Calu3 (cell line): ENCODE results near the gene KRT72. TPM values are rescaled to one million over a fixed set of nuclear protein-coding genes. Genes with fewer than 3 reads are reported as not detected.

Source experiments
- BruUV-seq: library from RNA; stranded (reverse); fragments of 400-500 nt; replicated peaks from 2 replicates; lab custom pipeline; 2021; lab: Mats Ljungman, UMichigan
- CTCF ChIA-PET: fragments of 300-600 bp; sonication (Branson Sonifier 250); formaldehyde crosslinking; loops from one replicate; lab custom pipeline; 2022; ENCODE audit warnings: antibody characterized with exemption; lab: Charles Lee
- DNase-seq: peaks from one replicate; pipeline ENCODE4 v3.0.0; 2022
- H3K27ac Mint-ChIP-seq: one replicate; pipeline ENCODE4 v1.8.0; 2022; ENCODE audit warnings: mixed read lengths; ENCODE audit not compliant: unreplicated experiment
- H3K27me3 Mint-ChIP-seq: one replicate; pipeline ENCODE4 v1.8.0; 2022; ENCODE audit warnings: mixed read lengths; ENCODE audit not compliant: unreplicated experiment
- H3K36me3 Mint-ChIP-seq: one replicate; pipeline ENCODE4 v1.8.0; 2022; ENCODE audit warnings: mild to moderate bottlenecking, moderate library complexity, mixed read lengths; ENCODE audit not compliant: insufficient read depth, unreplicated experiment
- H3K4me1 Mint-ChIP-seq: one replicate; pipeline ENCODE4 v1.8.0; 2022; ENCODE audit warnings: mild to moderate bottlenecking, low read depth, mixed read lengths; ENCODE audit not compliant: unreplicated experiment
- H3K4me3 Mint-ChIP-seq: one replicate; pipeline ENCODE4 v1.8.0; 2022; ENCODE audit warnings: mild to moderate bottlenecking, low read depth, moderate library complexity, mixed read lengths; ENCODE audit not compliant: unreplicated experiment
- H3K9me3 Mint-ChIP-seq: one replicate; pipeline ENCODE4 v1.8.0; 2022; ENCODE audit warnings: low read depth, mixed read lengths; ENCODE audit not compliant: unreplicated experiment
- intact Hi-C: fragments of 100-400 bp; cut with micrococcal nuclease; formaldehyde crosslinking; loops from one replicate; pipeline ENCODE4 v1.10.0; 2022; ENCODE audit not compliant: unreplicated experiment
- total RNA-seq: library from RNA; stranded (reverse); gene quantifications from 2 replicates; pipeline ENCODE4 v1.2.3, GENCODE V29; 2022
- TF ChIP-seq, protein P1 (sequence below): fragments of 200-600 bp; IDR thresholded peaks from one replicate; pipeline ENCODE4 v1.8.0; 2022; ENCODE audit warnings: antibody characterized with exemption; ENCODE audit not compliant: unreplicated experiment

Gene KRT72
- total RNA-seq, 1 experiment from 2014 or later = not detected

DNA sequence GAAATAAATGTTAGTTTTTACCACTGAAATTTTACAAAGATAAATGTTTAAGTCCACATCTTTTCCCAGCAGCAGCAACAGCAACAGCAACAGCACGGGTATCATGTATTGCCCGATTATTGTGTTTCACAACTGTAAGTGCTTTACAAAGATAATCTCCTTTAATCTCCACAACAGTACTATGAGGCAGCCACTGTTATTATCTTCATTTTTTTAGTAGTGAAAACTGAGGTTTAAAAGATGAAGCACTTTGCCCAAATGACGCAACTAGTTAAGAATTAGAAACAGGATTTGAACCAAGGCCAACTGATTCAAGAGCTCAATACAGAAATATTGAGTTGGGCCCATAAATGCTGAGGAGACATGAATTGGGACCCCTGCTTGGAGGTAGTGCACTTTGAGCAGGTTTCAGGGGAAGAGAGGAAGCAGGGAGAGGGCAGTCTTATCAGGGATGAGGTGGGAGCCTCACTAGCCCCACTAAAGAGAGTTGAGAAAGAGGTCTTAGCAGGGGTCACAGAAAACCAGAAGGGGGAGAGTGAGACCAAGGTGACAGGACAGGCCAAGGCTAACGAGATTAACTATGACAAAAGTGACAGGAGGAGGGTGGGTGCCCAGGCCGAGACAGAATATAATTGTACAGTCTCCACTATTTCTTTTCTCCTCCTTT lies 35.5 kb upstream of the KRT72 start:
- Mint-ChIP-seq H3K36me3 (no peaks in the 10 kb centered on the region), H3K4me1 (no peaks in the 10 kb centered on the region), H3K27me3 (peaks cover 68% of the 10 kb centered on the region), H3K4me3 (no peak overlapping the region), H3K27ac (no peak overlapping the region), H3K9me3 (no peaks in the 10 kb centered on the region)
- TF ChIP-seq, protein P1, sequence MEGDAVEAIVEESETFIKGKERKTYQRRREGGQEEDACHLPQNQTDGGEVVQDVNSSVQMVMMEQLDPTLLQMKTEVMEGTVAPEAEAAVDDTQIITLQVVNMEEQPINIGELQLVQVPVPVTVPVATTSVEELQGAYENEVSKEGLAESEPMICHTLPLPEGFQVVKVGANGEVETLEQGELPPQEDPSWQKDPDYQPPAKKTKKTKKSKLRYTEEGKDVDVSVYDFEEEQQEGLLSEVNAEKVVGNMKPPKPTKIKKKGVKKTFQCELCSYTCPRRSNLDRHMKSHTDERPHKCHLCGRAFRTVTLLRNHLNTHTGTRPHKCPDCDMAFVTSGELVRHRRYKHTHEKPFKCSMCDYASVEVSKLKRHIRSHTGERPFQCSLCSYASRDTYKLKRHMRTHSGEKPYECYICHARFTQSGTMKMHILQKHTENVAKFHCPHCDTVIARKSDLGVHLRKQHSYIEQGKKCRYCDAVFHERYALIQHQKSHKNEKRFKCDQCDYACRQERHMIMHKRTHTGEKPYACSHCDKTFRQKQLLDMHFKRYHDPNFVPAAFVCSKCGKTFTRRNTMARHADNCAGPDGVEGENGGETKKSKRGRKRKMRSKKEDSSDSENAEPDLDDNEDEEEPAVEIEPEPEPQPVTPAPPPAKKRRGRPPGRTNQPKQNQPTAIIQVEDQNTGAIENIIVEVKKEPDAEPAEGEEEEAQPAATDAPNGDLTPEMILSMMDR = no peak
- intact Hi-C loops = no loop called here
- no TSS peak for BruUV-seq
- CTCF ChIA-PET = interaction anchor here (0.6 kb wide), 1 partner anchor 10 kb away, joined by 4 read pairs; no protein-coding TSS in a partner anchor
- DNase-seq = no peak

DNA sequence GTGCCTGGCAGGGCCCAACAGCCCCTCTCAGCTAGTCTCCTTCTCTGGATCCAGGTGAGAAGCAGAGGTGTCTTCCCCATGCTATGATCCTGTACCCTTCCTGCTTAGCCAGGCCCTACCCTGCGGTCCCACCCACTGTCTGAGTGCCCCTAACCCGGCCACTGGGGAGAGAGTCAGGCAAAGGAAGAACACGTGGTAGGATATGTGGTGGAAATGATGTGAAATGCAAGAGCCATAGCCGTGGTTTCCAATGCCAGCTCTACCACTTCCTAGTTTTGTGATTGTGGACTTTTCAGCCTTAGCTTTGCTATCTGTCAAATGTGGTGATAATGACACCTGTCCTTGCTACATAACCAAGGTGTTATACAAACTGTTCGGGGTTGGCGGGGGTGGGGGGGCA lies 34.9 kb upstream of the KRT72 start:
- Mint-ChIP-seq H3K36me3 (no peaks in the 10 kb centered on the region), H3K9me3 (no peaks in the 10 kb centered on the region), H3K4me3 (no peak overlapping the region), H3K27me3 (peaks cover 68% of the 10 kb centered on the region), H3K27ac (no peak overlapping the region), H3K4me1 (no peaks in the 10 kb centered on the region)
- no peak for DNase-seq
- intact Hi-C loops = no loop called here
- TF ChIP-seq, protein P1 = no peak
- CTCF ChIA-PET = interaction anchor here (0.6 kb wide), 1 partner anchor 10 kb away, joined by 4 read pairs; no protein-coding TSS in a partner anchor
- BruUV-seq = no TSS peak

DNA sequence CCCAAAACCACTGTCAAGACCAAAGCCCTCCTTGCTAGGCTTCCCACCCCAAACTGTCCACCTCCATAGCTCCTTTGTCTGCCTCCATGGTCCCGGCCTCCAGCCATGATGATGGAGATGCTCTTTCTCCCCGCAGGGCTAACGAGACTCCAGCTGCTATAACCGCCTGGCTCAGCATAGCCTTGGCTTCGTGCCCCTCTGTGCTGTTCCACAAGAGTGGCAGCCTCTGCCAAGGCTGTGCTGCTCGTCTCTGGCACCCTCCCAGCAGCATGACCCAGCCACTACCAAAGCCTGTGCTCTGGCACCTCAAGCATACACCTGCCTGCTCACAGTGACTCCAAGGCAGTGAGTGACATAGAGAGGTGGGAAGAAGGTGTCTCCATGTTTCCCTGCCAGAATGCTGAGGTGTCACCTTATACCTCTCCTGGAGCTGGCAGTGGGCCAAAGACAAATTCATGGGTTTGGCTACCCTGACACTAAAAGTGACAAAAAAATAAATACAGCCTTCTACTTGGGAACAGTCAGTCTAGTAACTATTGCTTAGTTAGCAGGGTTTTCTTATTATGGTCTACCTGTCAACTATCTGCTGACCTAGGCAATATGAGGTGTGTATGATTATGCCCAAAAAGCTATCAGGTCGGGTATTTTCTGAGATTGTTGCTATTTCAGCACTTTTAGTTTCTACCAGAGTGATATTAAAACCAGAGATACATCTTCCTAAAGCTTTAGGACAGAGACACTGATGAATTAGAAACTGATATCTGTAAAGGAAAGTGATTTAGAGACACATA lies 33.2 kb upstream of the KRT72 start:
- DNase-seq = no peak
- Mint-ChIP-seq H3K36me3 (no peaks in the 10 kb centered on the region), H3K27me3 (peaks cover 68% of the 10 kb centered on the region), H3K9me3 (no peaks in the 10 kb centered on the region), H3K4me1 (no peaks in the 10 kb centered on the region), H3K4me3 (no peak overlapping the region), H3K27ac (no peak overlapping the region)
- intact Hi-C loops = no loop called here
- CTCF ChIA-PET = no interaction called here
- TF ChIP-seq, protein P1 = no peak
- BruUV-seq = no TSS peak

DNA sequence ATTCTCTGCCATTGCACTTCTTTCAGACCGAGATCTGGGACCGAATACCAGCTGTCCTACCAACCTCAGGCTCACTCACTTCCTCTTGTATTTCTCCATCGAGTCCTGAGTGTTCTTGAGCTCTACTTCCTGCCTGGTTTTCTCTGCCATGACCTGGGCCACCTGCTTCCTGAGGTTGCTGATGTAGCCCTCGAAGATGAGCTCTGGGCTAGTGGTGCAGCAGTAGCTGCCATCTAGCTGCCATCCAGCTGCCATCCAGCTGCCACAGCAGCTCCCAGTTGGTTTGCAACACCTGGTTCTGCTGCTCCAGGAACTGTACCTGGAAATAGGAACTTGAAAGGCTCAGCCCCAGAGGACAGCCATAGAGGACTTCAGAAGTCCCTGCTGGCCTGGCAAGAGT lies 32.1 kb upstream of the KRT72 start:
- TF ChIP-seq, protein P1 = no peak
- no peaks in the 10 kb centered on the region for H3K9me3 Mint-ChIP-seq
- peaks cover 74% of the 10 kb centered on the region for H3K27me3 Mint-ChIP-seq
- intact Hi-C loops = no loop called here
- no peaks in the 10 kb centered on the region for H3K4me1 Mint-ChIP-seq
- DNase-seq = no peak
- H3K4me3 Mint-ChIP-seq = no peak overlapping the region
- CTCF ChIA-PET = interaction anchor here (0.5 to 1.1 kb wide), 2 partner anchors 51 to 344 kb away, joined by 3 to 4 read pairs; no protein-coding TSS in a partner anchor
- H3K36me3 Mint-ChIP-seq = no peaks in the 10 kb centered on the region
- H3K27ac Mint-ChIP-seq = no peak overlapping the region
- BruUV-seq = no TSS peak
